H9 (cell line): ENCODE results near the gene PPP3CA. TPM values are rescaled to one million over a fixed set of nuclear protein-coding genes. Genes with fewer than 3 reads are reported as not detected.

ENCODE experiments used
- DNase-seq: peaks from one replicate; pipeline ENCODE4 v3.0.0-alpha.2; 2017
- H2AFZ ChIP-seq: one replicate; pipeline ENCODE4 v1.6.1; 2013; ENCODE audit warnings: mild to moderate bottlenecking, low read length, control low read depth, moderate library complexity
- H2AK5ac ChIP-seq: 2 replicates; pipeline ENCODE4 v1.6.1; 2013; ENCODE audit warnings: low read length, control low read depth, mixed read lengths; ENCODE audit not compliant: insufficient read length
- H2BK120ac ChIP-seq: one replicate; pipeline ENCODE4 v1.6.1; 2013; ENCODE audit warnings: low read depth, mild to moderate bottlenecking, low read length, control low read depth, inconsistent platforms; ENCODE audit not compliant: poor library complexity, severe bottlenecking
- H2BK12ac ChIP-seq: 2 replicates; pipeline ENCODE4 v1.6.1; 2013; ENCODE audit warnings: low read length, control low read depth, mixed read lengths, low read depth; ENCODE audit not compliant: insufficient read length
- H2BK15ac ChIP-seq: 2 replicates; pipeline ENCODE4 v1.6.1; 2013; ENCODE audit warnings: low read depth, low read length, control low read depth
- H2BK20ac ChIP-seq: one replicate; pipeline ENCODE4 v1.6.1; 2013; ENCODE audit warnings: low read depth, mild to moderate bottlenecking, low read length, control low read depth, inconsistent platforms; ENCODE audit not compliant: poor library complexity, severe bottlenecking
- H2BK5ac ChIP-seq: 2 replicates; pipeline ENCODE4 v1.6.1; 2013; ENCODE audit warnings: low read length, control low read depth, mixed read lengths; ENCODE audit not compliant: insufficient read length
- H3K14ac ChIP-seq: 2 replicates; pipeline ENCODE4 v1.6.1; 2013; ENCODE audit warnings: low read length, control low read depth; ENCODE audit not compliant: insufficient read depth
- H3K18ac ChIP-seq: 2 replicates; pipeline ENCODE4 v1.6.1; 2013; ENCODE audit warnings: low read depth, mild to moderate bottlenecking, mixed read lengths, low read length, control low read depth; ENCODE audit not compliant: insufficient read length
- H3K23ac ChIP-seq: 2 replicates; pipeline ENCODE4 v1.6.1; 2013; ENCODE audit warnings: low read length, control low read depth, mixed read lengths, low read depth; ENCODE audit not compliant: insufficient read length
- H3K23me2 ChIP-seq: 2 replicates; pipeline ENCODE4 v1.6.1; 2013; ENCODE audit warnings: low read depth, mild to moderate bottlenecking, mixed read lengths, low read length, control low read depth; ENCODE audit not compliant: insufficient read length, poor library complexity, severe bottlenecking
- H3K27ac ChIP-seq: 2 replicates; pipeline ENCODE4 v1.5.1; 2013; ENCODE audit warnings: low read length, control low read depth, mixed read lengths, low read depth; ENCODE audit not compliant: insufficient read length
- H3K27me3 ChIP-seq: 2 replicates; pipeline ENCODE4 v1.6.1; 2013; ENCODE audit warnings: low read length, control low read depth, inconsistent platforms; ENCODE audit not compliant: insufficient read depth
- H3K4ac ChIP-seq: 2 replicates; pipeline ENCODE4 v1.6.1; 2013; ENCODE audit warnings: low read depth, mild to moderate bottlenecking, control low read depth, inconsistent platforms, low read length, moderate library complexity
- H3K4me1 ChIP-seq: 2 replicates; pipeline ENCODE4 v1.6.1; 2013; ENCODE audit warnings: low read length, control low read depth, inconsistent platforms; ENCODE audit not compliant: insufficient read depth
- H3K4me2 ChIP-seq: 2 replicates; pipeline ENCODE4 v1.6.1; 2013; ENCODE audit warnings: low read length, control low read depth, mixed read lengths; ENCODE audit not compliant: insufficient read length, insufficient read depth
- H3K56ac ChIP-seq: 2 replicates; pipeline ENCODE4 v1.6.1; 2013; ENCODE audit warnings: low read depth, mild to moderate bottlenecking, mixed read lengths, low read length, control low read depth; ENCODE audit not compliant: insufficient read length
- H3K79me1 ChIP-seq: 2 replicates; pipeline ENCODE4 v1.6.1; 2013; ENCODE audit warnings: low read depth, mild to moderate bottlenecking, moderate library complexity, low read length, control low read depth, inconsistent platforms; ENCODE audit not compliant: insufficient read depth, poor library complexity, severe bottlenecking
- H3K79me2 ChIP-seq: 2 replicates; pipeline ENCODE4 v1.6.1; 2013; ENCODE audit warnings: low read length, control low read depth, inconsistent platforms; ENCODE audit not compliant: insufficient read depth
- H3K9ac ChIP-seq: 2 replicates; pipeline ENCODE4 v1.6.1; 2013; ENCODE audit warnings: low read length, control low read depth, mixed read lengths; ENCODE audit not compliant: insufficient read length; ENCODE audit errors: extremely low read depth
- H3K9me3 ChIP-seq: one replicate; pipeline ENCODE4 v1.6.1; 2013; ENCODE audit warnings: low read depth, low read length, inconsistent platforms; ENCODE audit not compliant: control insufficient read depth
- H3T11ph ChIP-seq: one replicate; pipeline ENCODE4 v1.6.1; 2013; ENCODE audit warnings: mild to moderate bottlenecking, low read length, control low read depth, inconsistent platforms
- H4K20me1 ChIP-seq: one replicate; pipeline ENCODE4 v1.6.1; 2013; ENCODE audit not compliant: control insufficient read depth, insufficient read length, insufficient read depth
- H4K5ac ChIP-seq: 2 replicates; pipeline ENCODE4 v1.6.1; 2013; ENCODE audit warnings: low read depth, mild to moderate bottlenecking, mixed read lengths, low read length, control low read depth; ENCODE audit not compliant: insufficient read length
- H4K8ac ChIP-seq: replicated peaks from 2 replicates; pipeline ENCODE4 v1.6.1; 2013; ENCODE audit warnings: low read length, control low read depth, mixed read lengths, low read depth; ENCODE audit not compliant: insufficient read length
- H4K91ac ChIP-seq: 2 replicates; pipeline ENCODE4 v1.6.1; 2013; ENCODE audit warnings: low read depth, mild to moderate bottlenecking, moderate library complexity, mixed read lengths, low read length, control low read depth; ENCODE audit not compliant: insufficient read length
- H3K27ac Mint-ChIP-seq, 3 experiments: 2 replicates in 2 of 3; 3 replicates in 1 of 3; pipeline ENCODE4 v1.8.0; 2020 to 2021; ENCODE audit warnings: mixed read lengths in 3 of 3, mild to moderate bottlenecking in 1 of 3, moderate library complexity in 1 of 3
- H3K27me3 Mint-ChIP-seq: 2 replicates; pipeline ENCODE4 v1.8.0; 2021; ENCODE audit warnings: low read depth, mild to moderate bottlenecking, moderate library complexity, mixed read lengths
- H3K36me3 Mint-ChIP-seq, 3 experiments: 2 replicates in 2 of 3; 3 replicates in 1 of 3; pipeline ENCODE4 v1.8.0; 2020 to 2021; ENCODE audit warnings: low read depth in 3 of 3, mixed read lengths in 3 of 3; ENCODE audit not compliant: insufficient read depth in 1 of 3
- H3K4me1 Mint-ChIP-seq, 2 experiments: 2 replicates each; pipeline ENCODE4 v1.8.0; 2020; ENCODE audit warnings: mixed read lengths in 2 of 2
- H3K4me3 Mint-ChIP-seq, 2 experiments: 2 replicates in 1 of 2; 3 replicates in 1 of 2; pipeline ENCODE4 v1.8.0; 2020 to 2021; ENCODE audit warnings: mild to moderate bottlenecking in 2 of 2, mixed read lengths in 2 of 2, moderate library complexity in 1 of 2
- H3K9me3 Mint-ChIP-seq, 2 experiments: 2 replicates in 1 of 2; 3 replicates in 1 of 2; pipeline ENCODE4 v1.8.0; 2020; ENCODE audit warnings: mild to moderate bottlenecking in 2 of 2, mixed read lengths in 2 of 2, moderate library complexity in 1 of 2
- WGBS: extraction: QIAGEN DNeasy Blood & Tissue Kit; methylation state at CpG from one replicate; pipeline ENCODE4 v1.1.7; 2013; ENCODE audit warnings: missing lambda C conversion rate, low lambda C conversion rate, mixed read lengths; ENCODE audit not compliant: insufficient read length; ENCODE audit errors: extremely low coverage; 5-methylcytosine and 5-hydroxymethylcytosine counted together
- total RNA-seq: library from RNA; stranded (reverse); gene quantifications from 2 replicates; pipeline ENCODE4 v1.2.1, GENCODE V29; 2021
- TF ChIP-seq, protein P1 (sequence below): fragments of 200-600 bp; sonication (generic); conservative IDR thresholded peaks from 3 replicates; pipeline ENCODE4 v1.8.0; 2021; ENCODE audit warnings: antibody characterized with exemption, mild to moderate bottlenecking

PPP3CA gene
- total RNA-seq, 1 experiment from 2014 or later: 16.8 TPM

DNA sequence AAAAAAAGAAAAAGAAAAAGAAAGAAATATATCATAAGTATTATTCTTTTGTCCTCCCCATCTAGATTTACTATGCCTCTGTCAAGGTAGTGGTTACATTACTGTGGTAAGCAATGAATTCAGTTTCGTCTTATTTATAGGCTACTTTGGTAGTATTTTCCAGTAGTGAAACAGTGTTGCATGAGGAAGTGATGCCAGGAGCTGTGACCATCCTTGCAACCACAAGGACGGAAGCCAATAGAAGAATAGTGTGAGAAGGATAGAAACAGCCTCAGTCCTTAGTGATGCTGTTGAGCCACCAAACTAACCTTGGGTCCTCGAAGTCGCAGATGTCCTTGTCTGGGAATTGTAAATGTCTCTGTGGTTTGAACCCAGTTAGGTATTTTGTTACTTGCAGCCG, 328.5 kb downstream of the PPP3CA start:
- H3K23ac ChIP-seq: no peak overlapping the region
- no peak overlapping the region for H3T11ph ChIP-seq
- no peak for DNase-seq
- no peak overlapping the region for H3K56ac ChIP-seq
- H3K4ac ChIP-seq: no peak overlapping the region
- H3K23me2 ChIP-seq: no peaks in the 10 kb centered on the region
- Mint-ChIP-seq H3K4me1 (peaks cover 30 to 39% of the 10 kb centered on the region in 2 experiments), H3K27me3 (no peaks in the 10 kb centered on the region), H3K27ac (peak overlapping the region in 1 of 3 experiments; percentile 46; a peak in 2 of 7 replicates), H3K9me3 (peaks cover 0 to 2% of the 10 kb centered on the region in 2 experiments; a peak in 3 of 5 replicates), H3K4me3 (no peak overlapping the region), H3K36me3 (peaks cover 4 to 9% (median 9%) of the 10 kb centered on the region in 3 experiments; a peak in 5 of 7 replicates)
- no peak overlapping the region for H4K5ac ChIP-seq
- no peak overlapping the region for H4K8ac ChIP-seq
- H4K91ac ChIP-seq: no peak overlapping the region
- no CpG with 5 or more reads among the region's 5 CpGs for WGBS
- TF ChIP-seq, protein P1, sequence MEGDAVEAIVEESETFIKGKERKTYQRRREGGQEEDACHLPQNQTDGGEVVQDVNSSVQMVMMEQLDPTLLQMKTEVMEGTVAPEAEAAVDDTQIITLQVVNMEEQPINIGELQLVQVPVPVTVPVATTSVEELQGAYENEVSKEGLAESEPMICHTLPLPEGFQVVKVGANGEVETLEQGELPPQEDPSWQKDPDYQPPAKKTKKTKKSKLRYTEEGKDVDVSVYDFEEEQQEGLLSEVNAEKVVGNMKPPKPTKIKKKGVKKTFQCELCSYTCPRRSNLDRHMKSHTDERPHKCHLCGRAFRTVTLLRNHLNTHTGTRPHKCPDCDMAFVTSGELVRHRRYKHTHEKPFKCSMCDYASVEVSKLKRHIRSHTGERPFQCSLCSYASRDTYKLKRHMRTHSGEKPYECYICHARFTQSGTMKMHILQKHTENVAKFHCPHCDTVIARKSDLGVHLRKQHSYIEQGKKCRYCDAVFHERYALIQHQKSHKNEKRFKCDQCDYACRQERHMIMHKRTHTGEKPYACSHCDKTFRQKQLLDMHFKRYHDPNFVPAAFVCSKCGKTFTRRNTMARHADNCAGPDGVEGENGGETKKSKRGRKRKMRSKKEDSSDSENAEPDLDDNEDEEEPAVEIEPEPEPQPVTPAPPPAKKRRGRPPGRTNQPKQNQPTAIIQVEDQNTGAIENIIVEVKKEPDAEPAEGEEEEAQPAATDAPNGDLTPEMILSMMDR: no peak
- no peak overlapping the region for H3K18ac ChIP-seq
- no peak overlapping the region for H3K4me2 ChIP-seq
- no peak overlapping the region for H3K27ac ChIP-seq
- H3K9ac ChIP-seq: no peak overlapping the region
- H2BK120ac ChIP-seq: no peak overlapping the region
- H3K4me1 ChIP-seq: peaks cover 8% of the 10 kb centered on the region
- H3K79me2 ChIP-seq: no peaks in the 10 kb centered on the region
- H2BK12ac ChIP-seq: no peak overlapping the region
- no peaks in the 10 kb centered on the region for H3K27me3 ChIP-seq
- H2AFZ ChIP-seq: no peak overlapping the region
- H3K9me3 ChIP-seq: no peaks in the 10 kb centered on the region
- H2AK5ac ChIP-seq: no peak overlapping the region
- no peak overlapping the region for H2BK20ac ChIP-seq
- H3K14ac ChIP-seq: no peak overlapping the region
- no peaks in the 10 kb centered on the region for H4K20me1 ChIP-seq
- no peak overlapping the region for H2BK15ac ChIP-seq
- no peak overlapping the region for H2BK5ac ChIP-seq
- no peaks in the 10 kb centered on the region for H3K79me1 ChIP-seq
